Astrocyte (in vitro differentiated cells and primary cell): ENCODE results near the gene EBLN2.

ENCODE experiments used
- EZH2 ChIP-seq: IDR thresholded peaks from 2 replicates; pipeline ENCODE4 v1.6.1; 2012; ENCODE audit warnings: mild to moderate bottlenecking, low read length, inconsistent platforms; ENCODE audit not compliant: insufficient read depth
- TF ChIP-seq, protein P1 (sequence below): IDR thresholded peaks from 2 replicates; pipeline ENCODE4 v1.5.1; 2011; ENCODE audit warnings: low read depth, mild to moderate bottlenecking, inconsistent platforms, low read length, moderate library complexity; ENCODE audit not compliant: insufficient read depth

DNA sequence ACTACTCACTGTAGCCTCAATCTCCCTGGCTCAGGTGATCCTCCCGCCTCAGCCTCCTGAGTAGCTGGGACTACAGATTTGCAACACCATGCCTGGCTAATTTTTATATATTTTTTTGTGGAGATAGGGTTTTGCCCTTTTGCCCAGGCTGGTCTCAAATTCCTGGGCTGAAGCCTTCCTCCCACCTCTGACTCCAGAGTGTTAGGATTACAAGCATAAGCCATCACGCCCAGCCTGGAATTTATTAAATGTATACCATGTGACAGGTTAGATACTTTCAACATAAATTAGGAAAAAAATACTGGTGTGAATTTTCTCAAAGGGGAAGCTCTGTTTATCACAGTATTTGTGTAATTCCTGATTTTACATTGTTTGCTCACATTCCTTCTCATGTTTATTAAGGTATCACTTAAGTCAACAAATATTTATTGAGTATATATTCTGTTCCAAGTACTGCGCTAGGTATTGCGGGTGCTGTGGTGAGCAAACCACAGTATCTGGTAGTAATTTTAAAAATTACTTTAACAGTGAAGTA is 40.1 kb upstream of the EBLN2 start:
- TF ChIP-seq, protein P1, sequence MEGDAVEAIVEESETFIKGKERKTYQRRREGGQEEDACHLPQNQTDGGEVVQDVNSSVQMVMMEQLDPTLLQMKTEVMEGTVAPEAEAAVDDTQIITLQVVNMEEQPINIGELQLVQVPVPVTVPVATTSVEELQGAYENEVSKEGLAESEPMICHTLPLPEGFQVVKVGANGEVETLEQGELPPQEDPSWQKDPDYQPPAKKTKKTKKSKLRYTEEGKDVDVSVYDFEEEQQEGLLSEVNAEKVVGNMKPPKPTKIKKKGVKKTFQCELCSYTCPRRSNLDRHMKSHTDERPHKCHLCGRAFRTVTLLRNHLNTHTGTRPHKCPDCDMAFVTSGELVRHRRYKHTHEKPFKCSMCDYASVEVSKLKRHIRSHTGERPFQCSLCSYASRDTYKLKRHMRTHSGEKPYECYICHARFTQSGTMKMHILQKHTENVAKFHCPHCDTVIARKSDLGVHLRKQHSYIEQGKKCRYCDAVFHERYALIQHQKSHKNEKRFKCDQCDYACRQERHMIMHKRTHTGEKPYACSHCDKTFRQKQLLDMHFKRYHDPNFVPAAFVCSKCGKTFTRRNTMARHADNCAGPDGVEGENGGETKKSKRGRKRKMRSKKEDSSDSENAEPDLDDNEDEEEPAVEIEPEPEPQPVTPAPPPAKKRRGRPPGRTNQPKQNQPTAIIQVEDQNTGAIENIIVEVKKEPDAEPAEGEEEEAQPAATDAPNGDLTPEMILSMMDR = no peak
- no peak for TF ChIP-seq EZH2
